ENCODE data around the gene CPHXL.

- no peak for TF ChIP-seq POLR2A (IDR thresholded peaks at IDR 0.05; ENCODE audit: low read depth, low read length)
- no peak for TF ChIP-seq USF2 (IDR thresholded peaks at IDR 0.05; ENCODE audit: low read depth, low read length)
- no peak for TF ChIP-seq CTCF (conservative IDR thresholded peaks at IDR 0.05; ENCODE audit: low read depth, low read length)
- TF ChIP-seq NFE2L2 (IDR thresholded peaks at IDR 0.05; ENCODE audit: low read depth, low read length), result no peak
- TF ChIP-seq SMC3 (IDR thresholded peaks at IDR 0.05; ENCODE audit: low read depth, low read length), result no peak
- no peak for TF ChIP-seq RCOR1 (IDR thresholded peaks at IDR 0.05; ENCODE audit: insufficient replicate concordance, low read length)
- no peak for TF ChIP-seq BHLHE40 (IDR thresholded peaks at IDR 0.05; ENCODE audit: low read depth, low read length)
- TF ChIP-seq CHD1 (IDR thresholded peaks at IDR 0.05; ENCODE audit: low read depth, low read length), result no peak
- no peak for TF ChIP-seq RAD21 (IDR thresholded peaks at IDR 0.05; ENCODE audit: low read length)
- TF ChIP-seq CEBPB (IDR thresholded peaks at IDR 0.05; ENCODE audit: low read depth, low read length), result no peak
- TF ChIP-seq RFX5 (IDR thresholded peaks at IDR 0.05; ENCODE audit: low read depth, low read length), result no peak
- TF ChIP-seq MXI1 (IDR thresholded peaks at IDR 0.05; ENCODE audit: borderline replicate concordance, low read depth, low read length), result no peak
Observed at GRCh38 chr16:75770051-75770450, 43.8 kb upstream of the CPHXL start.

Measured in IMR-90 (cell line).